GM18909 (cell line): Measurements from ENCODE around the gene TNRC6C.
"Not testable (repeated sequence)": the region's sequence is repeated elsewhere in the genome, so short reads cannot be mapped to it uniquely, and the experiment has no call there.

Source experiments
- ATAC-seq: cut with Tn5 transposase; IDR thresholded peaks from one replicate; pipeline ENCODE4 v1.9.1; 2021; ENCODE audit warnings: mild to moderate bottlenecking; ENCODE audit not compliant: unreplicated experiment, poor library complexity

The TNRC6C gene

GRCh38 chr17:78040440-78041385, 82.2 kb downstream of the TNRC6C start:
- no peak for ATAC-seq

- ATAC-seq: no peak
These were observed 83.1 kb downstream of the TNRC6C start for GRCh38 chr17:78041386-78042179.

DNA sequence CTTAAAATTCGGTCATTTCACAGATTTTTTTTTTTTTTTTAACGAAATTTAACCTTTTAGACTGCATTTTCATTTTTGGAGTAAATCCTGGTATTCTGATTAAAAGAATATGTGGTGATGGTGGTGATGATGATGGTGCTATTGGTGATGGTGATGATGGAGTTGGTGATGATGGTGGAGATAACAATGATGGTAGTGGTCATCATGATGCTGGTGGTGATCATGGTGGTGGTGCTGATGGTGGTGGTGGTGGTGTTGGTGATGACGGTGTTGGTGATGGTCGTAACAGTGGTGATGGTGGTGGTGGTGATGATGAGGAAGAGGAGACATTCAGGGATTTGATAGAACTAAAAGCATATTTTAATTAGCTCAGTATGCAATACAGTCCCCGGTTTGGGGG, 84.0 kb downstream of the TNRC6C start:
- ATAC-seq: no peak

- no peak for ATAC-seq
These were observed 84.5 kb downstream of the TNRC6C start for GRCh38 chr17:78043031-78043430.

DNA sequence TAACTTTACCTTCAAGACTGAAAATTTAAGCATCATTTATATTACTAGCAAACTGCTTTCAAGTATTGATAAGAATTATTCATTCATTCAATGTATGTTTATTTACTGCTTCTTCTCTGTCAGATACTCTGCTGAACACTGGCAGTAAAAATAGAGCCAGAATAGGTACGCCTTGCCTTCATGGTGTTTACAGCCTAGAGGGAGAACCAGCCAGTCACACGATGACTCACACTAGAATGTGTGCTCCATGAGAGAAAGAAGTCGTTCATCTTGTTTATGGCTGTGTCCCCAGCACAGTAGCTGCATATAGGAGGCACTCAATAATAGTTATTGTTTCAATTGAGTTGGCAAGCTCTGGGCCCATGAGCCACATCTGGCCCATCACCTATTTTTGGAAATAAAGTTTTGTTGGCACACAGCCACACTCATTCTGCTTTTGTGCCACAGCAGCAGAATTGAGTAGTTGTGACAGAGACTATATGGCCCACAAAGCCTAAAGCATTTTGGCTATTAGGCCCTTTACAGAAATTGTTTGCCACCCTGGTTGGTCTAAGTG, 85.9 kb downstream of the TNRC6C start:
- ATAC-seq: no peak

DNA sequence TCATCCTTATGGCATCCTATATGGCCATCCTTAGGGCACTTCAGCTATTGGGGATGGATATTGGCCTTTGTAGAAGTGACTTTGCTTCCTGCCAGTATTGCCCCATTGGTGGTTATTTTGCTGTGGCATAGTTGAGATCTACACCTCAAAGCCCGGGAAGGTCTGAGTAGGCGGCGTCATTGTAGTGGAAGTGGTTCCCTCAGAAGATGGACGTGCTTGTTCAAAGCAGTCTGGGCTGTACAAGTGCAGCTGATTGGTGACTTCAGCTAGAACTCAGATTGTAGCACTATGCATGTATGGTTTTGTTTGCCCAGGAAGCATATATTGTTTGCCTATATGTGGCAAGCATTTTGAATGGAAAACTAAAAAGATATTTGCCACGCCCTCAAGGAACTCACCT, 86.8 kb downstream of the TNRC6C start:
- ATAC-seq: no peak

DNA sequence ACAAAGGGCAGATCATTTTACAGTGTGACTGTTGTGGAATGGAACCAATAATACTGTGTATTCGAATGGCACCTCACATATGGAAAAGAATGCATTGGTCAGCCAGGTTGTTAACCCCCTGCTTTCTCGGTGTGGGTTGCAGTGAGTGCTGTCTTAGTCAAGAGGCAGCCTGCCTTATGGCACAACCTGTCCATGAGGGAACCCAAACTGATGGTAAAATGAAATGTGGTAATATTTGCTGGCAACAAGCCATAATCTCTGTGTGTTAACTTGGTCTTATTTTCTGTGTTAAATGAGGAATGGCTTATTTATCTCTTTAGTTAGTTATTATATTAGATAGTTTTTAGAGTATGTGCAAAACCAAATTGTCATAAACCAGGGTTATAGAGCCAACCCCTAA, 88.4 kb downstream of the TNRC6C start:
- no peak for ATAC-seq

GRCh38 chr17:78048346-78049292, 90.1 kb downstream of the TNRC6C start:
- no peak for ATAC-seq

- ATAC-seq: no peak
These were observed 91.1 kb downstream of the TNRC6C start for GRCh38 chr17:78049609-78050008.

DNA sequence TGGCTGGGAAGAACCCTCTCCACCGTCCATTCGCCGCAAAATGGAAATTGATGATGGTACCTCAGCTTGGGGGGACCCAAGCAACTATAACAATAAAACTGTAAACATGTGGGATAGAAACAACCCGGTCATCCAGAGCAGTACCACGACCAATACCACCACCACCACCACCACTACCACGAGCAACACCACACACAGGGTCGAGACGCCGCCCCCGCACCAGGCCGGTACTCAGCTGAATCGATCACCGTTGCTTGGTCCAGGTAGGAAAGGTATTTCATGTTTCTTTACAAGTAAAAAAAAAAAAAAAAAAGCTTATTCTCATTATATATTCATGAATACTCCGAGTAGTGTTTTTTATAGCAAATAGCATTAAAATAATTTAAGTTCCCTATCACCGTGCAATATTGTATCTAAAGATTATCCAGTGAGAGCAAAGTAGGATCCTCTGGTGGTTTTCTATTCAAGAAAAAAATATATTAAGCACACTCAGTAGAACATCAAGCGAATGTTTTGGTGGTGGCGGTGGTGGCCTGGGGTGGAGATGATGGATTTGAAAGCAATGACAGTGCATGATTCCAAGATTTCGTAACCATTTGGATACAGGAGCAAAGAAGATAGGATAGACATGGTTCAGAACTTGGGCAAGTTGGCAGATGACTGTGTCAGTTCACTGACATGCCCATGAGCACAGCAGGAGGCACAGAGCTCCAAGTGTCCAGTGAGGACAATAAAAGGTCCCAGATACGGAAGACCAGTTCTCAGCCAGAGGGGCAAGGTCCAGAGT, 92.9 kb downstream of the TNRC6C start:
- no peak for ATAC-seq

DNA sequence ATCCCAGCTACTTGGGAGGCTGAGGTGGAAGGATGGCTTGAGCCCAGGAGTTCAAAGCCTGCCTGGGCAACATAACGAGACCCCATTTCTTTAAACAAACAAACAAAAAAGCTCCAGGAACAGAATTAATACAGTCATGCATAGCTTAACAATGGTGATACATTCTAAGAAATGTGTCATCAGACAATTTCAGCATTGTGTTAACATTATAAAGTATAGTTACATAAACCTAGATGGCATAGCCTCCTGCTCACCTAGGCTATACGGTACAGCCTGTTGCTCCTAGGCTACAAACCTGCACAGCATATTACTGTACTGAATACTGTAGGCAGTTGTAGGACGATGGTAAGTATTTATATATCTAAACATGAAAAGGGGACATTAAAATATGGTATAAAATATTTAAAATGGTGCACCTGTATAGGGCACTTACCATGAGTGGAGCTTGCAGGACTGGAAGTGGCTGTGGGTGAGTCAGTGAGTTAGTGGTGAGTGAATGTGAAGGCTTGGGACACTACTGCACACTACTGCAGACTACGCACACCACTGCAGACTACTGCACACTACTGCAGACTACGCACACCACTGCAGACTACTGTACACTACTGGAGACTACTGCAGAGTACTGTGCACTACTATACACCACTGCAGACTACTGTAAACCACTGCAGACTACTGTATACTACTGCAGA, 95.4 kb downstream of the TNRC6C start:
- ATAC-seq: no peak

- ATAC-seq: no peak
These were observed 98.7 kb downstream of the TNRC6C start for GRCh38 chr17:78057113-78057740.

DNA sequence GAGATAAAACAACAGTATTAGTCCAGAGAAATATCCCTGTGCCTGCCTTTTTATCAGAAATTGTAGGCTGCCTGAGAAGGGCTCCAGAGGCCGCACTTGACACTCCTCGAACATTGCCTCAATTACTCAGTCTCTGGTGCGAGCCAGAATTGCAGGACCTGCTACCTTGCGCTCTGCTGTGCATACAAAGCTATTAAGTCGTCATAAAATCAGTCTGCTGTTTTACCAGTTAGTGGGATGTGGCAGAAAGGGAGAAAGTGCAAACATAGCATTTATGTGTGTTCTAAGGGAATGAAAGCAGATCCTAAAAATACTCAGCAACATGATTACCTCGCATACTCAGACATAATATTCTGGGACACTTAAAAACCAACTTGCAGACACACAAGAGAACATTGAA, 99.5 kb downstream of the TNRC6C start:
- no peak for ATAC-seq

- ATAC-seq: no peak
These were observed 100.1 kb downstream of the TNRC6C start for GRCh38 chr17:78058581-78058980.

DNA sequence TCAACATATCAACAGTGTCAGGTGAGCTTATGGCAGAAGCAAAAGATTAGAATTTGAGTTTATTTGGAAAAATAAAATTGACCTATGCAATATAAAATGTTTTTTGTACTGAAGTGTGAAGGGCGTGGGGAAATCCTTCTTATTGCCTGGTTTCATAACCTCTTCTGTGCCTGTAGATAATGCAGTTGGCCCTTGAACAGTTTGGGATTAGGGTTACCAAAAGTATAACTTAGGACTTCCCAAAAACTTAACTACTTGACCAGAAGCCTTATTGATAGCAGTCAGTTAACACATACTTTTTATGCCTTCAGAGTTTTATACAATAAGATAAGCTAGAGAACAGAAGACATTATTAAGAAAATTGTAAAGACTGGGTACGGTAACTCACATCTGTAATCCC, 104.1 kb downstream of the TNRC6C start:
- ATAC-seq: no peak

DNA sequence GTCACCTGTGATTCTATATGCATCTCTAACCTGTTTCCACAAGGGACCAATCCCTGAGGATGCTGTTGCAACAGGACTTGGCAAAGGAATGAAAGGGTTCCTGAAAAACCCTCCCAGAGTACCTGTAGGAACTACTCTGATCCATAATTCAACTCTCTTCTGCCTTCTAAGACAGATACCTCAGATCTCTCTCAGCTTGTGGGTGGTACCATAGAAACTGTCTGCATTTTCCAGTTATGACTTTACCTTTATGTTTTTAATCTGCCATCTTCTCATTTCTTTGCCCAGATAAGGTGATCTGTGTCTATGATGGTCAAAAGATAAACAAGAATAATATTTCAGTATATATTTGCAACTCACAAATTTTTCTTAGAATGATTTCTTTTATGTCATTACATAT, 105.0 kb downstream of the TNRC6C start:
- no peak for ATAC-seq

- ATAC-seq: no peak
These were observed 106.2 kb downstream of the TNRC6C start for GRCh38 chr17:78064708-78065107.

GRCh38 chr17:78066976-78067375, 108.5 kb downstream of the TNRC6C start:
- ATAC-seq: not testable (repeated sequence)
